ENCODE results near the gene KIFC1.

KIFC1 gene

DNA sequence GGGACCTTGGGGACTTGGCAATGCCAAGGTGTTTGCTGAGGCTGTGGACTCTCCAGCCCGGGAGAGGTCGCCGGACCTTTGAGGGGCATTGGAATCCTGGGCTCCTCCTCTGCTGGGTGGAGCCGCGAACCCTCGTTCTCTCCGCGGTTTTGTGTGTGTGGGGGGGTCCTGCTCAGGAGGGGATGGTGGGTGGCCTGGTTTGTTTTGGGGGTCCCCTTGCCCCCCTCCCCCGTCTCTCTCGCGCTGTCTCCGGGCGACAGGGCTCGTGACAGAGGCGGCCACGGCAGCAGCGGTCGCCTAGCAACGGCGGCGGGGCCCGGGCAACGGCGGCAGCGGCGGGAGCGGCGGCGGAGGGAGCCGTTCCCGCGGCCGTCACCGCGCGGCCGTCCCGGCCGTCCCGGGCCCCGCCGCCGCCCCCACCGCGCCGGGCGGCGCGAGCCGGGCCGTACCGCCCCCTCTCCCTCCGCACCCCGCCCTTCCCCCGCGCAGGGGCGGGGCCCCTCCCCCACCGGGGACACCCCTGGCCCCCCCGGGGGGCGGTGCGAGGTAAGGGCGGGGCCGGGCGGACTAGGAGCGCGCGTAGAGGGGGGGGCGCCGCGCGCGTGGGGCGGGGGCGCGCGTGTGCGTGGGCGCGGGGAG, 36.1 kb downstream of the KIFC1 start:
- no peak for DNase-seq

DNA sequence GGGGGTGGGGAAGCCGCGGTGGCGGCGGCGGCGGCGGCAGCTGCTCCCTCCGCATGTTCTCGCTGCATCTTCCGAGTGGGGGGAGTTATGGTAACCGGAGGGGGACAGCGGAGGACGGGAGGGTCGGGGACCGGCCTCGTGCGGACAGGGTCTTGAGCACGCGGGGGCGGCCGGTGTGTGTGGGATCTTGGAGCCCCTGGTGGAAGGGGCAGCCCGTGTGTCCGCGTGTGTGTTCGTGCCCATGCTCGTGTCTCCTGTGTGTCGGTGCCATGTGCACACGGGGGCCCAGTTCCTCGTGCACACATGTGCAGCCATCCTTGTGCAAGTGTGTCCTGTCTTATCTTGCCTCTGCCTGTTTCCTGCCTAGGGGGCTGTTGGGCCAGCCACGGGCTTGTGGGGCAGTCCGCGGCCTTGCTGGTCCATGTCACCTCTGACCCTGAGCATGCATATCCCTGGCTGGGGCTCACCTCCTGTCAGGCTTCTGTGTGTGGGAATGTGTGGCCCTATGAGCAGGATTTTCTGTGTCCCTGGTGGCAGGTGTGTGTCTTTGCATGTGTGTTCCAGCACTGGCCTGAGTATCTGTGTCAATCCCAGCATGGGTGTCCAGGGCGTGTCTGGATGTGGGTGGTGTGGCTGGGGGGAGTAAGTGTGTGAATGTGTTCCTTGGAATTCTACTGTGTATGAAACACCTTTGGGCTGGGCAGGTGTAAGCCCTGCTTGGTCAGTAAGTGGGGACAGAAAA, 36.8 kb downstream of the KIFC1 start:
- no peak for DNase-seq

DNA sequence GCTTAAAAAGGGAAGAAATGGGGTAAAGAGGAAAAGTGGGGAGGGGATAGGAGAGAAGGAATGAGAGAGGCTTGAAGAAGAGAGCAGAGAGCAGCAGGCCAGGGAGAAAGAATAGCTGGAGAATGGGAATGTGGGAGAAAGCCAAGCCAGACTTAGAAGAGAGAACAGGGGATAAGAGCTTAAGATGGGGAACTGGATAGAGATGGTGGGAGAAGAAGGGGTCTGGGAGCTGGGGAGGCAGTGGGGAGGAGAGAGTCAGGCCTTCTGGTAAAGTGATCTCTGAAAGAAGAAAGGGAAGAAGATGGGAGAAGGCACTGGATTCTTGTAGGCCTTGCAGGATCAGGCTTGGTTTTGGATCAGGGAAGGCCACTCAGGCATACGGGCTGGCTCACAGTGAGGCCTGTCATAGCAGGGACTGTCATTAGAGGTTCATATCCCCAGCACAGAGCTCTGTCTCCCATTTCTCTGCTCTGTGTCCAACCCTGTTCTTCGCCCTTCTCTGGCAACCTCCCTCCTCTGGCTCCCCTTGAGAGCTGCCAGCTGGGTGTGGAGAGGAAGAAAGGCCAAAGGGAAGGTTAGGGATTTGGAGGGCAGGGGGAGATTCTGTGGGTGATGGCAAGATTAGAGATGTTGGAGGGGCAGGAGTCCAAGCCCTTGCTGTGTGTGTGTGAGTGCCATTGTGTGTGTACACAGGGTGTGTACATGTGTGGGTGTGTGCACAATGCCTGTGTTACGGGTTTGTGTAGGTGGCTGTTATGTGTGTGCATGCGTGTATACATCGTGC, 37.5 kb downstream of the KIFC1 start:
- DNase-seq: no peak

DNA sequence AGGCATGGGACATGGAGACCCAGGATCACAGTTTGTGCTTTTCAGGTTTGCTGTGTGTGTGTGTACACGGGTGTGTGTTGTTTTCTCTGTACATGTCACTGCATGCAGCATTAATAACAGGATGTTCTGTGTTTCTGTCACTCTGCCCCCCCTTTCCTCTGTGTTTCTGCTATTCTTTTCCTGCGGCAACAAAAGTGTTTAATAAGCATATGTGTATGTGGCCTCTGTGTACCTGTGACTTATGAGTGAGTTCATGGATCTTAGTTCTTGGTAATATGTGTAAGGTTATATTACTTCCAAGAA, 38.1 kb downstream of the KIFC1 start:
- no peak for DNase-seq

DNA sequence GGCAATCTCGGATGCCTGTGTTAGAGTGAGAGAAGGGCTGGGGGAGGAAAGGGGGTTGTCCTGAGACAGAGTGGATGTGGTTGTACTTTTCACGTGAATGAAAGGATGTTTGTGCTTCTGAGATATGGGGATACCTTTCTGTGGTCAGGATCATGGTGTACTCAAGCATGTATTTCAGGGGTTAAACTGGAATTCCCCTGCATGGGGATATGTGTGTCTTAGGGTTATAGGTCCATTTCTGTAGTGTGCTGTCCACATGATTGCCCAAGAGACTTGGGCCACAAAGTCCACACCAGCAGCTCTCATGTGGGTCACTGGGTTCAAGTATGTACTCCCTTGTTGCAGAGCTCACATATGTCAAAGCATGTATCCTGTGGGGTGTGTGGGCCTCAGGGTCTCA, 38.7 kb downstream of the KIFC1 start:
- DNase-seq: no peak

DNA sequence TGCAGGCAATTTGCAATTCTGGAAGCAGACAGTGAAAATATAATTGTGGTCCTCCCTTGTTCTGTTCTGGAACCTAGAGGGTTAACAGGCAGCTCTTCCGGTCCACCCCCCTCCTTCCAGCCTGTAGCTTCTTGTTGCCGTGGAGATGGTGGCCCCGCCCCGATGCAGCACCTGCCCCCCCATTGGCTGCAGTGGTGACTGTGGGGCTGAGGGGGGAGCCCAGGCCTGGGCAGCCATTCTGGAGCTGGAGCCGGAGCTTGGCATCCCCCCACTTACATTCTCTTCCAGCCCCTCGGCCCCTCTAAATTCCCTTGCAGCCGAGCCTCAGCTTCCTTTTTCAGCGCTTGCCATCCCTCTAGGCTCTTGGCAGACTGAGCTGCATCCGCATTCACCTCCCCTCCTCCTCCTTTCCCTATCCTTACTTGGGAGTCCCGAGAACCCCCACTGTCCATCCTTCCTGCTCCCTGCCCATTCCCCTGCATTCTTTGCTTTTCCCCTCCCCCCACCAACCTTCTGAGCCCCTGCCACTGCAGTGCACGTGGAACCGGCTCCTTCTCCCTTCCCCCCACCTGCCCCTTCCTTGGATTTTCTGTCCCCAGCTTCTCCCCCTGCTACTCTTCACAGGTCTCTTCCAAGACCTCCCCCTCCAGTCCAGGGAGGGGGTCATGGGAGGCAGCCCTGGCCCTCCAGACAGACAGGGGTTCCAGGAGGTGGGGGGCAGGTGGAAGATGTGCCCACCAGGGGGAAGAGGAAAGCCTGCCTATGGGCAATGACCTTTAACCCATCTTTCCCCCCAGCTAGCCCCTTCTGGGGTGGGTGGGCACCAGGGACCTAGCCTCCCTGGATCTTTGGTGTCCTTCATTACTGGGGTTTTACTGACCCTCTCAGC, 39.6 kb downstream of the KIFC1 start:
- DNase-seq: no peak

DNA sequence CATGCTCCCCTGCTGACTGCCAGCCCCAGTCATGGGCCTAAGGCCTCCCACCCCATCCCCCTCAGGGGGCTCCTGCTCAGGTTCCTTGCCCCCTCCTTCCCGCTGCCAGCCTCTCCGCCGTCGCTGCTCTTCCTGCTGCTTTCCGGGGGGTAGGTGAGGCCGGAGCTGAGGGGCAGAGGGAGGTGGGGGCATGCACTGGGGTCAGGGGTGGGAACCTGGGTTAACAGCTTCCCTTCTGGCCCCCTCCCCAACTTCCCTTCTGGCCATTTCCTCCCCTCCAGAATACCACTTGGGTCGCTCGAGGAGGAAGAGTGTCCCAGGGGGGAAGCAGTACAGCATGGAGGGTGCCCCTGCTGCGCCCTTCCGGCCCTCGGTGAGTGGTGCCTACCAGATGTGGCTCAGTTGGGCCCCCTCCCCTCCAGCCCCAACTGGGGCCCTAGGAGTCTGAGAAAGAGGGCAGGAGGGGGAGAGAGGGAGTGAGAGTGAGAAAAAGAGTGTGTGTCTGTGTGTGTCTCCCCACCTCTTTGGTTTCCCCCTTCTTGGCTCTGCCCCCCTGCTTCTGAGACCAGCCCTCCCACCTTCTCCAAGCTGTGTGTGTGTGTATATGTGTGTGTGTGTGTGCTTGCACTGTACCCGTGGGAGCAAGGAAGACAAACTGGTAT, 40.4 kb downstream of the KIFC1 start:
- DNase-seq: no peak

DNA sequence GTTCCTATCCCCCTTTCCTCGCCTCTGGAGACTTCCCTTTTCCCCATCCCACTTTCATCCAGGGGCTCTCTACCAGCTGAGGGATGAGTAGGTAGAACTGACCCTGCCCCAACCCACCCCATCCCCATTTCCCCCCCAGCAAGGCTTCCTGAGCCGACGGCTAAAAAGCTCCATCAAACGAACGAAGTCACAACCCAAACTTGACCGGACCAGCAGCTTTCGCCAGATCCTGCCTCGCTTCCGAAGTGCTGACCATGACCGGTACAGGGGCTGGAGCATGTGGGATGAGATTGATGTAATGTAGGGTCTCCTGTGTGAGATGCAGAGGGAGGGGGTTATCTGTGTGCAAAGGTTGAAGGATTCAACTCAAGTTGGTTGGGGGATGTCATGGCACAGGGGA, 40.9 kb downstream of the KIFC1 start:
- DNase-seq: no peak

DNA sequence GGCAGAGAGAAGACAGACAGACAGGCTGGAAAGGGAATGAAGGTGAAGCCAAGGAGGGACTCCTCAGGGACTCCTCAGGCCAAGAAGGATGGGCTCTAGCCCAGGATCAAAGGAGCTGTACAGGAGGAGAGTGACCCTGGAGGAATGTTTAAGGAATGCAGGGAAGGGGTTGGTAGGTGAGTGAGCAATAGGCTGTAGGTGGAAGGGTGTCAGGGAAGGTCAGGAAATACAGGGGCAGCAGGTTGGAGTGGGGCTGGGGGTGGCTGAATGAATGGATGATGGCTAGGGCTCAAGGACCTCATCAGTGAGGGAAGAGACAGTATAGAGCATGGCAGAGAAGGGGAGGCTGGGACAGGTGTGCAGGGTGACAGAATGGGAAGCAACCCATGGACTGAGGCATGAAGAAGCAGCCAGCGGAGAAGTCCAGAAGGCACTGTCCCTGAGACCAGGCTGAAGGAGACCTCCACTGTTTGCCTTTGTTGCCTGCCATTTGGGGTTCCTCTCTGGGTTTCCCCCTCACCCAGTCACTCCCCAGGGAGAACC, 41.4 kb downstream of the KIFC1 start:
- DNase-seq: no peak

DNA sequence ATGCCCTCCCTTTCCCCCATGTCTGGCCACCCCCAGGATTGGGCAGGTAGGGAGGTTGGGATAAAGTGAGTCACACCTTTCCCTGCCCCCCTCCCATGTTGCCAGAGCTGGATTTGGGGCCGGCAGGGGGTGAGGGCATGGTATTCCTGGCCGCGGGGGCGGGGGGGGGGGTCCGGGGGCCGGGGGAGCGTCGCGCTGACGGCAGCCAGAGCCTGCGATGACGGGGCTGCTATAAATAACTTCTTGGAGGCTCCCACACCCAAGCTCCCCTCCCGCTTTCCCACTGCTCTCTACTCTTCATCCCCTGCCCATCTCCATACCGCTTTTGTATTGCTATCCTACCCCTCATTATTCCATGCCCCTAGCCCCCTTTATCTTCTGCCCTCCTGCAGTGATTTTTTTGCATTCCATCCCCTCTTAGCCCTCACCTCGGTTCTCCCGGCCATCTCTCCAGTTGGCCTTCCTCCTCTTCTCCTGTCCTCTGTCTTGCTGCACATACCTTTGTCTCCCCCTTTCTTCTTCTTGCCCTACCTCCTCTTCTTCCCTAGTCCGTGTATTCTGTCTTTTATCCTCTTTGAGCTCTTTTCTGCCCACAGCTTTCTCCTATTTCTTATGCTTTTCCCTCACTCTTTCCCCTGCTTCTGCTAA, 42.0 kb downstream of the KIFC1 start:
- no peak for DNase-seq

DNA sequence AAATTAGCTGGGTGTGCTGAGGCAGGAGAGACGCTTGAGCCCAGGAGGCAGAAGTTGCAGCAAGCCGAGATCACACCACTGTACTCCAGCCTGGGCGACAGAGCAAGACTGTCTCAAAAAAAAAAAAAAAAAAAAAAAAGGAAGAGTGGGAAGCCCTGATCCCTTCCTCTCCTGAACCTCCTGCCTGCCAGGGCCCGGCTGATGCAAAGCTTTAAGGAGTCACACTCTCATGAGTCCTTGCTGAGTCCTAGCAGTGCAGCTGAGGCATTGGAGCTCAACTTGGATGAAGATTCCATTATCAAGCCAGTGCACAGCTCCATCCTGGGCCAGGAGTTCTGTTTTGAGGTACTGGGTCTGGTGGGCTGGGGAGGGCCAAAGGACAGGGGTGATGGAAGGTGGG, 43.3 kb downstream of the KIFC1 start:
- no peak for DNase-seq

DNA sequence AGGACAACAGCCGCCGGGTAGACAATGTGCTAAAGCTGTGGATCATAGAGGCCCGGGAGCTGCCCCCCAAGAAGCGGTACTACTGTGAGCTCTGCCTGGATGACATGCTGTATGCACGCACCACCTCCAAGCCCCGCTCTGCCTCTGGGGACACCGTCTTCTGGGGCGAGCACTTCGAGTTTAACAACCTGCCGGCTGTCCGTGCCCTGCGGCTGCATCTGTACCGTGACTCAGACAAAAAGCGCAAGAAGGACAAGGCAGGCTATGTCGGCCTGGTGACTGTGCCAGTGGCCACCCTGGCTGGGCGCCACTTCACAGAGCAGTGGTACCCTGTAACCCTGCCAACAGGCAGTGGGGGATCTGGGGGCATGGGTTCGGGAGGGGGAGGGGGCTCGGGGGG, 46.0 kb downstream of the KIFC1 start:
- no peak for DNase-seq

DNA sequence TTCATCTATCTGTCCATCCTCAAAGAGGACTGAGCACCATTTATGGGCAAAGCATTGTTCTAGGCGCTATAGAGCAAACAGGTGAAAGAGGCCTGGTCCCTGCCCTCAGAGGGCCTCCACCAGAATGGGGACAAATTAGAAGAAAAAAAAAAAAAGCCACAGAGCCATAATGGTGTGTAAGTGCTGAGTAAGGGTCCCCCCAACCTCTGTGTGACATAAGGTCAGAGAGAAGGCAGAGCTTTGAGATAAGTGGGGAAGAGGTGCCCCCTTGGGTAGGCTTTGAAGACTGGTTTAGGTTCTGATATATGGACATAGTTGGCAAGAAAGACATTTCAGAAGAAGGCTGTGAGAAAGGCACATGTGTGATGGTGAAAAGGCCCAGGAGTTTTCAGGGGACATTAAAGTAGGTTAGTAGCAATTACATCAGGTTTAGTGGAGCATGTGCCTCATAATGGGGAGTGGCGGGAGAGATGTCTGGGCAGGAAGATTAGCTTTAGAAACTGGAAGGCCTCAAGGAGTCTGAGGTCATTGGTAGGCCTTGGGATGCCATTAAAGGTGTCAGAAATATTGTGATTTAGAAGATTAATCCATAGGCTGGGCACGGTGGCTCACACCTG, 47.5 kb downstream of the KIFC1 start:
- no peak for DNase-seq

DNA sequence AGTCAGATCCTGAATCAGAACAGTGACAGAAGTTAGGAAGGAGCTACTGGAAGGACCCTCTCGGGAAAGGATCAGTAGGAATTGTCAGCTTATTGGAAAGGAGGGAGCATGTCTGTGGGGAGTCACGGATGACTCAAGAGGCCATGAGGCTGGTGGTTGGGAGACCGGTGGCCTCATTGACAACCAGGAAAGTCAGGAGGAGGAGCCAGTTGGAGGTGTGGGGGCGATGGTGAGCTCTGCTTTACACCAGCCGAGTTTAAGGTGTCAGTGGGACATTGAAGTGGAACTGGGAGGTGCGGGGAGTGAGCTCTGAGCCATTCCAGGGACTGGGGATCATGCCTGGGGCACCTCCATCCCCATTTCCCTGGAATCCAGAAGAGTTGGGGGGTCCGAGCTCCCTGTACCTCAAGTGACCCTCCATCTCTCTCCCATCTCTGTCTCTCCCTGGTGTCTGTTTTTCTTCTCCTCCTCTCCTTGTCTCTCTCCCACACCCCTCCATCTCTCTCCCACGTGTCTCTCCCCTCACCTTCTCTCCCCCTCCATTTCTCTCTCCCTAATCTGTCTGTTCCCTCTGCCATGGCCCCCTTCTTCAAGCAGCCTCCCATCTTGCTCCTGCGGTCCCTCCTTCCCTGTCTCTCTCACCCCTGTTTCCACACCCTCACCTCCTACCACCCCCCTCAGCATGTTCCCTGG, 48.5 kb downstream of the KIFC1 start:
- DNase-seq: no peak

DNA sequence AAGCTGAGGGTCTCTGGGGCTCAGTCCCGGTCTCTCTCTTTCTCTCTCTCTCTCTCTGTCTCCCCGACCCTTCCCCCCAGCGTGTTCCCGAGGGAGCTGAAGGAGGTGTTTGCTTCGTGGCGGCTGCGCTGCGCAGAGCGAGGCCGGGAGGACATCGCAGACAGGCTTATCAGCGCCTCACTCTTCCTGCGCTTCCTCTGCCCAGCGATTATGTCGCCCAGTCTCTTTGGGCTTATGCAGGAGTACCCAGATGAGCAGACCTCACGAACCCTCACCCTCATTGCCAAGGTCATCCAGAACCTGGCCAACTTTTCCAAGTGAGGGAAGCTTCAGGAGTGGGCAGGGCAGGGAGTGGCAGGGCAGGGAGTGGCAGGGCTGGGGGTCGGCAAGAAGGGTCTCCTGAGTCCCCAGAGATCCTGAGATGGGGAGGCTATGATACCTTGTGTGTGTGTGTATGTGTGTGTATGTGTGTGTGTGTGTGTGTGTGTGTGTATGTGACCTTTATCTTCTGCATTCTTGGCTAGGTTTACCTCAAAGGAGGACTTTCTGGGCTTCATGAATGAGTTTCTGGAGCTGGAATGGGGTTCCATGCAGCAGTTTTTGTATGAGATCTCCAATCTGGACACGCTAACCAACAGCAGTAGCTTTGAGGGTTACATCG, 49.2 kb downstream of the KIFC1 start:
- no peak for DNase-seq

DNA sequence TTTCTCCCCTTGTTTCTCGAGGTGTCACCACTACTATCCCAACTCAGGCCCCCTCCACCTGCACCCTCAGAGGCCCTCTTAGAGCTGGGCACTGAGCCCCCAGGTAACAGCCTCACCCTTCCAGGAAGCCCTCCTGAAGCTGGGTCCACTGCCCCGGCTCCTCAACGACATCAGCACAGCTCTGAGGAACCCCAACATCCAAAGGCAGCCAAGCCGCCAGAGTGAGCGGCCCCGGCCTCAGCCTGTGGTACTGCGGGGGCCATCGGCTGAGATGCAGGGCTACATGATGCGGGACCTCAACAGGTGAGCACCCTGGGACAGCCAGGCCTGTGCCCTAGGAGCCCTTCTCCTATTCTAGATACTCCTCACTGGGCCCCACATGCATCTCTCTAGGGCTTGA, 49.8 kb downstream of the KIFC1 start:
- DNase-seq: no peak

DNA sequence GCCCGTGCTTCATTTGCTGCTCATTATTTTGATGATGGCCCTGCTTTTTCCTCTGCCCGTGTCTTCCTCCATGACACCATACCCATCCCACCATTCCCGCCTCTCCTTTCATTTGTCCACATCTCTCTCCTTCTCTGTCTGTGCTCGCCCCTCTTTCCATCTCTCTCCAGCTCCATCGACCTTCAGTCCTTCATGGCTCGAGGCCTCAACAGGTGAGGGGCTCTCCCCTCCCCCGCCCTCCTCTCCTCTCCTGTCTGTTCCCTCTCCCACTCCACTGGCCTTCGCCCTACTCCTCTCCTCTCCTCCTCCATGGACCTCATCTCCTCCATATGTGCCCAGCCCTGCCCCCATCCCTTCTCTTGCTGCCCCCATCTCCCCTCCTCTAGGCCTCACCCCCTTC, 50.7 kb downstream of the KIFC1 start:
- no peak for DNase-seq

DNA sequence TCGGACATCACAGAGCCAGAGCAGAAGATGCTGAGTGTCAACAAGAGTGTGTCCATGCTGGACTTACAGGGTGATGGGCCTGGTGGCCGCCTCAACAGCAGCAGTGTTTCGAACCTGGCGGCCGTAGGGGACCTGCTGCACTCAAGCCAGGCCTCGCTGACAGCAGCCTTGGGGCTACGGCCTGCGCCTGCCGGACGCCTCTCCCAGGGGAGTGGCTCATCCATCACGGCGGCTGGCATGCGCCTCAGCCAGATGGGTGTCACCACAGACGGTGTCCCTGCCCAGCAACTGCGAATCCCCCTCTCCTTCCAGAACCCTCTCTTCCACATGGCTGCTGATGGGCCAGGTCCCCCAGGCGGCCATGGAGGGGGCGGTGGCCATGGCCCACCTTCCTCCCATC, 51.4 kb downstream of the KIFC1 start:
- DNase-seq: no peak

DNA sequence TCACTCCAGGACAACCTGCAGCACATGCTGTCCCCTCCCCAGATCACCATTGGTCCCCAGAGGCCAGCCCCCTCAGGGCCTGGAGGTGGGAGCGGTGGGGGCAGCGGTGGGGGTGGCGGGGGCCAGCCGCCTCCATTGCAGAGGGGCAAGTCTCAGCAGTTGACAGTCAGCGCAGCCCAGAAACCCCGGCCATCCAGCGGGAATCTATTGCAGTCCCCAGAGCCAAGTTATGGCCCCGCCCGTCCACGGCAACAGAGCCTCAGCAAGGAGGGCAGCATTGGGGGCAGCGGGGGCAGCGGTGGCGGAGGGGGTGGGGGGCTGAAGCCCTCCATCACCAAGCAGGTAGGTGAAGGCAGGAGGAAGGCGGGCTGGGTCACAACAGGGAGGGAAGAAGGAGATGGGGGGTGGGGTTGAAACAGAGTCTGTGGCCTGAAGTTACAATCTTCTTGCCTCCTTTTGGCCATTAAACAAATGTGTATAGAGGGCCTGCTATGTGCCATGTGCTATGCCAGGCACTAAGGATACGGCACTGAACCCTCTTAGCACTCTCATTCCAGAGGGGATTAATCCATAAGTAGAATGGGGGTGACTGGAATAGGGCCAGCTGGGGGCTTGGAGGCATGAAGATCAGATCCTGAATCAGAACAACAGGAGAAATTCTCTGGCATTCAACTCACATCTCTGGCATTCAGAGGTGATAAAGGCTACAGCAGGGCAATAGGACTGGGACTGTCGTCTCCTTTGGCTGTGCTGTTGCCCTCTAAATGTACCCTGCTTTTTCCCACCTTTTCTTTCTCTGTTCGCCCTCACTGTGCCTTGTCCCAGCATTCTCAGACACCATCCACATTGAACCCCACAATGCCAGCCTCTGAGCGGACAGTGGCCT, 52.2 kb downstream of the KIFC1 start:
- no peak for DNase-seq
